Measurements from ENCODE around the gene FOXF2.

Gene FOXF2

GRCh38 chr6:1388630-1389368 is 577 bp upstream of the FOXF2 start:
- no peak overlapping the region for H3K27ac Mint-ChIP-seq (ENCODE audit: low read depth)
- DNase-seq (ENCODE audit: low spot score in 2 of 2) (no peak), ATAC-seq (replicated peaks; ENCODE audit: extremely low read depth, poor library complexity, severe bottlenecking) (no peak)
- peaks cover 1% of the 10 kb centered on the region for H3K36me3 Mint-ChIP-seq (ENCODE audit: insufficient read depth)
- no peaks in the 10 kb centered on the region for H3K9me3 Mint-ChIP-seq
- H3K4me3 Mint-ChIP-seq = peak overlapping the region; percentile 63
- H3K4me1 Mint-ChIP-seq = peaks cover 22% of the 10 kb centered on the region
- peaks cover 74% of the 10 kb centered on the region for H3K27me3 Mint-ChIP-seq

- Mint-ChIP-seq H3K27ac (ENCODE audit: low read depth) (no peak overlapping the region), H3K27me3 (peaks cover 79% of the 10 kb centered on the region), H3K36me3 (ENCODE audit: insufficient read depth) (peaks cover 1% of the 10 kb centered on the region), H3K4me1 (peaks cover 18% of the 10 kb centered on the region), H3K4me3 (peak overlapping the region; percentile 72), H3K9me3 (no peaks in the 10 kb centered on the region)
- ATAC-seq (replicated peaks; ENCODE audit: extremely low read depth, poor library complexity, severe bottlenecking) = no peak
- DNase-seq (ENCODE audit: low spot score in 2 of 2) = no peak
Measured at GRCh38 chr6:1390133-1390945, 963 bp downstream of the FOXF2 start.

- Mint-ChIP-seq H3K4me1 (peaks cover 14% of the 10 kb centered on the region), H3K36me3 (ENCODE audit: insufficient read depth) (peaks cover 1% of the 10 kb centered on the region), H3K27me3 (peaks cover 79% of the 10 kb centered on the region), H3K4me3 (peak overlapping the region; percentile 29), H3K9me3 (no peaks in the 10 kb centered on the region), H3K27ac (ENCODE audit: low read depth) (no peak overlapping the region)
- DNase-seq (ENCODE audit: low spot score in 2 of 2) = no peak
- no peak for ATAC-seq (replicated peaks; ENCODE audit: extremely low read depth, poor library complexity, severe bottlenecking)
Measured at GRCh38 chr6:1390946-1391799, 1.8 kb downstream of the FOXF2 start.

GRCh38 chr6:1391800-1392309 is 2.5 kb downstream of the FOXF2 start:
- no peak for ATAC-seq (replicated peaks; ENCODE audit: extremely low read depth, poor library complexity, severe bottlenecking)
- peaks cover 79% of the 10 kb centered on the region for H3K27me3 Mint-ChIP-seq
- H3K36me3 Mint-ChIP-seq (ENCODE audit: insufficient read depth) = peaks cover 1% of the 10 kb centered on the region
- no peak overlapping the region for H3K27ac Mint-ChIP-seq (ENCODE audit: low read depth)
- no peaks in the 10 kb centered on the region for H3K9me3 Mint-ChIP-seq
- no peak overlapping the region for H3K4me3 Mint-ChIP-seq
- DNase-seq (ENCODE audit: low spot score in 2 of 2) = no peak
- H3K4me1 Mint-ChIP-seq = peaks cover 16% of the 10 kb centered on the region

GRCh38 chr6:1392813-1393640 is 3.7 kb downstream of the FOXF2 start:
- peaks cover 18% of the 10 kb centered on the region for H3K4me1 Mint-ChIP-seq
- no peak overlapping the region for H3K4me3 Mint-ChIP-seq
- no peaks in the 10 kb centered on the region for H3K9me3 Mint-ChIP-seq
- H3K27me3 Mint-ChIP-seq = peaks cover 79% of the 10 kb centered on the region
- no peak for DNase-seq (ENCODE audit: low spot score in 2 of 2)
- ATAC-seq (replicated peaks; ENCODE audit: extremely low read depth, poor library complexity, severe bottlenecking) = no peak
- no peak overlapping the region for H3K27ac Mint-ChIP-seq (ENCODE audit: low read depth)
- peaks cover 1% of the 10 kb centered on the region for H3K36me3 Mint-ChIP-seq (ENCODE audit: insufficient read depth)

- H3K27ac Mint-ChIP-seq (ENCODE audit: low read depth) = no peak overlapping the region
- no peak for DNase-seq (ENCODE audit: low spot score in 2 of 2)
- H3K27me3 Mint-ChIP-seq = peaks cover 77% of the 10 kb centered on the region
- H3K4me3 Mint-ChIP-seq = no peak overlapping the region
- H3K36me3 Mint-ChIP-seq (ENCODE audit: insufficient read depth) = peaks cover 1% of the 10 kb centered on the region
- H3K4me1 Mint-ChIP-seq = peaks cover 10% of the 10 kb centered on the region
- no peaks in the 10 kb centered on the region for H3K9me3 Mint-ChIP-seq
- ATAC-seq (replicated peaks; ENCODE audit: extremely low read depth, poor library complexity, severe bottlenecking) = no peak
Measured at GRCh38 chr6:1393641-1394283, 4.4 kb downstream of the FOXF2 start.

- peaks cover 4% of the 10 kb centered on the region for H3K4me1 Mint-ChIP-seq
- H3K4me3 Mint-ChIP-seq = no peak overlapping the region
- ATAC-seq (replicated peaks; ENCODE audit: extremely low read depth, poor library complexity, severe bottlenecking) (no peak), DNase-seq (ENCODE audit: low spot score in 2 of 2) (no peak)
- no peaks in the 10 kb centered on the region for H3K36me3 Mint-ChIP-seq (ENCODE audit: insufficient read depth)
- no peaks in the 10 kb centered on the region for H3K9me3 Mint-ChIP-seq
- peaks cover 74% of the 10 kb centered on the region for H3K27me3 Mint-ChIP-seq
- no peak overlapping the region for H3K27ac Mint-ChIP-seq (ENCODE audit: low read depth)
Measured at GRCh38 chr6:1394514-1395463, 5.4 kb downstream of the FOXF2 start.

- H3K4me1 Mint-ChIP-seq = peaks cover 4% of the 10 kb centered on the region
- H3K27me3 Mint-ChIP-seq = peaks cover 74% of the 10 kb centered on the region
- no peaks in the 10 kb centered on the region for H3K36me3 Mint-ChIP-seq (ENCODE audit: insufficient read depth)
Measured at GRCh38 chr6:1395506-1395905, 6.1 kb downstream of the FOXF2 start.

GRCh38 chr6:1395941-1396908 is 6.8 kb downstream of the FOXF2 start:
- H3K27me3 Mint-ChIP-seq = peaks cover 69% of the 10 kb centered on the region
- DNase-seq (ENCODE audit: low spot score in 2 of 2) (no peak), ATAC-seq (replicated peaks; ENCODE audit: extremely low read depth, poor library complexity, severe bottlenecking) (no peak)
- peaks cover 4% of the 10 kb centered on the region for H3K4me1 Mint-ChIP-seq
- no peak overlapping the region for H3K4me3 Mint-ChIP-seq
- H3K36me3 Mint-ChIP-seq (ENCODE audit: insufficient read depth) = no peaks in the 10 kb centered on the region
- no peaks in the 10 kb centered on the region for H3K9me3 Mint-ChIP-seq
- H3K27ac Mint-ChIP-seq (ENCODE audit: low read depth) = no peak overlapping the region

More at GRCh38 chr6:1395506-1395905, 6.1 kb downstream of the FOXF2 start:
- Mint-ChIP-seq H3K4me3 (no peak overlapping the region), H3K9me3 (no peaks in the 10 kb centered on the region), H3K27ac (ENCODE audit: low read depth) (no peak overlapping the region)
- DNase-seq (ENCODE audit: low spot score in 2 of 2) (no peak), ATAC-seq (replicated peaks; ENCODE audit: extremely low read depth, poor library complexity, severe bottlenecking) (no peak)
